H1 (cell line): ENCODE results near the gene SLC13A4. TPM values are rescaled to one million over a fixed set of nuclear protein-coding genes. Genes with fewer than 3 reads are reported as not detected.

Experiments used
- RBBP5 ChIP-seq: IDR thresholded peaks from 2 replicates; pipeline ENCODE4 v1.7.1; 2012; ENCODE audit warnings: low read depth, mild to moderate bottlenecking, inconsistent platforms, low read length, moderate library complexity, borderline replicate concordance
- polyA plus RNA-seq, 7 experiments: library from polyadenylated mRNA; depleted of rRNA in 3 of 7; stranded (reverse) in 5 of 7; unstranded in 2 of 7; fragments of >200 nt in 5 of 7; fragments of 200-250 nt in 2 of 7; gene quantifications; 1 replicate in 5 of 7; 2 replicates in 1 of 7; 4 replicates in 1 of 7; pipeline versions ENCODE4 v1.2.1 to v1.2.3, GENCODE V29; 2011 to 2013; ENCODE audit warnings: missing spikeins in 2 of 7, mixed read lengths in 2 of 7
- total RNA-seq: library from RNA; stranded (reverse); fragmentation: NEBNext Ultra II Directional; extraction: Animal tissue kit (Norgen Biotek cat#: 25700); gene quantifications from 2 replicates; pipeline ENCODE4 v1.2.1, GENCODE V29; 2021

SLC13A4 gene
- total and polyA plus RNA-seq, 2 of the 8 experiments (the other 6 are each of a cell fraction or from before 2014, with no cell fraction given), result 3.9 to 7.5 TPM

DNA sequence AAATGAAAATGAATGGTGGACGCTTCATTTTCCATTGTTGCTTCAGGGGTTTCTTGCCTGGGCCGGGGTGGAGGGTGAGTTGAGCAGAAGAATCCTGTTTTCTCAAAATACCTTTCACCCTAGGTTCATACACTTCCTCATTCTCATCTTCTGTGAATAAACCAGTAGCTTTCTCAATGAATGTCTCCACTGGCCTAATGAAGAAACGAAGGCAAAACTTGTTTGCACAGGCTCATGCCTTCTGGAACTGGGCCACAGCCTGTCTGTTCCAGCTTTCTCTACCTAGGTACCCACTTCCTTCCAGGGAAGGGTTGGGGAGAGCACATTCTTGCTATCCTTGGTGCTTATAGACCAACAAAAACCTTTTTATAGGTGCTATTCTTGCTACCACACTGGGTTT lies 44.4 kb downstream of the SLC13A4 start (continued):
- TF ChIP-seq RBBP5, result no peak
- TF ChIP-seq, all 59 proteins: peak for 0
